DND-41 (cell line): ENCODE results near the gene GLYATL3.
"Not testable (repeated sequence)": the region's sequence is repeated elsewhere in the genome, so short reads cannot be mapped to it uniquely, and the experiment has no call there.

Experiments used
- ATAC-seq: fragments of 200-7000 bp; cut with Tn5 transposase; 3 replicates; pipeline ENCODE4 v1.9.1; 2021; ENCODE audit warnings: low read depth; ENCODE audit not compliant: insufficient read depth
- DNase-seq: peaks from one replicate; pipeline ENCODE4 v3.0.0-alpha.2; 2020
- H2AFZ ChIP-seq: 2 replicates; pipeline ENCODE4 v1.6.0; 2012; ENCODE audit warnings: low read depth, low read length
- H3K27ac ChIP-seq: 2 replicates; pipeline ENCODE4 v1.5.1; 2012; ENCODE audit warnings: low read length, inconsistent platforms
- H3K27me3 ChIP-seq: fragments of 200-600 bp; sonication (generic); 2 replicates; pipeline ENCODE4 v1.6.0; 2012; ENCODE audit warnings: low read length, mild to moderate bottlenecking, inconsistent platforms; ENCODE audit not compliant: insufficient read depth, poor library complexity
- H3K36me3 ChIP-seq: 2 replicates; pipeline ENCODE4 v1.5.1; 2012; ENCODE audit warnings: low read length, inconsistent platforms; ENCODE audit not compliant: insufficient read depth
- H3K4me1 ChIP-seq: 2 replicates; pipeline ENCODE4 v1.5.1; 2012; ENCODE audit warnings: mild to moderate bottlenecking, low read length; ENCODE audit not compliant: insufficient read depth
- H3K4me2 ChIP-seq: 2 replicates; pipeline ENCODE4 v1.6.0; 2012; ENCODE audit warnings: mild to moderate bottlenecking, moderate library complexity, low read length, inconsistent platforms; ENCODE audit not compliant: insufficient read depth
- H3K4me3 ChIP-seq, 2 experiments: fragments of 200-600 bp in 1 of 2; shearing (Covaris generic) in 1 of 2; 2 replicates each; pipeline ENCODE4 v1.5.1; 2012 to 2016; ENCODE audit warnings: inconsistent platforms in 2 of 2, low read length in 2 of 2, mild to moderate bottlenecking in 2 of 2, low read depth in 1 of 2, moderate library complexity in 1 of 2
- H3K79me2 ChIP-seq: 2 replicates; pipeline ENCODE4 v1.6.0; 2012; ENCODE audit warnings: low read length, inconsistent platforms; ENCODE audit not compliant: insufficient read depth
- H3K9ac ChIP-seq: 2 replicates; pipeline ENCODE4 v1.6.0; 2012; ENCODE audit warnings: low read depth, mild to moderate bottlenecking, inconsistent platforms, low read length, moderate library complexity
- H3K9me3 ChIP-seq: 2 replicates; pipeline ENCODE4 v1.5.1; 2012; ENCODE audit warnings: low read length, moderate library complexity, mild to moderate bottlenecking, inconsistent platforms; ENCODE audit not compliant: insufficient read depth, severe bottlenecking
- H4K20me1 ChIP-seq: 2 replicates; pipeline ENCODE4 v1.6.0; 2012; ENCODE audit warnings: low read length; ENCODE audit not compliant: insufficient read depth
- EZH2 ChIP-seq: IDR thresholded peaks from 3 replicates; pipeline ENCODE4 v1.6.1; 2012; ENCODE audit warnings: borderline replicate concordance, low read depth, mild to moderate bottlenecking, moderate library complexity, low read length, inconsistent platforms; ENCODE audit not compliant: severe bottlenecking
- TF ChIP-seq, protein P1 (sequence below): IDR thresholded peaks from 2 replicates; pipeline ENCODE4 v1.5.1; 2012; ENCODE audit warnings: borderline replicate concordance, low read length, moderate library complexity, mild to moderate bottlenecking; ENCODE audit not compliant: poor library complexity, severe bottlenecking; ENCODE audit errors: extremely low read depth

The GLYATL3 gene

GRCh38 chr6:49479308-49479970, 20.3 kb upstream of the GLYATL3 start:
- Histone ChIP-seq H3K9ac (no peak overlapping the region), H3K79me2 (no peaks in the 10 kb centered on the region), H3K27ac (no peak overlapping the region), H4K20me1 (no peaks in the 10 kb centered on the region), H3K4me2 (no peak overlapping the region), H3K36me3 (peaks cover 32% of the 10 kb centered on the region), H2AFZ (no peak overlapping the region), H3K9me3 (no peaks in the 10 kb centered on the region), H3K27me3 (no peaks in the 10 kb centered on the region), H3K4me3 (no peak overlapping the region), H3K4me1 (no peaks in the 10 kb centered on the region)
- no peak for DNase-seq
- no peak for TF ChIP-seq EZH2
- TF ChIP-seq, protein P1, sequence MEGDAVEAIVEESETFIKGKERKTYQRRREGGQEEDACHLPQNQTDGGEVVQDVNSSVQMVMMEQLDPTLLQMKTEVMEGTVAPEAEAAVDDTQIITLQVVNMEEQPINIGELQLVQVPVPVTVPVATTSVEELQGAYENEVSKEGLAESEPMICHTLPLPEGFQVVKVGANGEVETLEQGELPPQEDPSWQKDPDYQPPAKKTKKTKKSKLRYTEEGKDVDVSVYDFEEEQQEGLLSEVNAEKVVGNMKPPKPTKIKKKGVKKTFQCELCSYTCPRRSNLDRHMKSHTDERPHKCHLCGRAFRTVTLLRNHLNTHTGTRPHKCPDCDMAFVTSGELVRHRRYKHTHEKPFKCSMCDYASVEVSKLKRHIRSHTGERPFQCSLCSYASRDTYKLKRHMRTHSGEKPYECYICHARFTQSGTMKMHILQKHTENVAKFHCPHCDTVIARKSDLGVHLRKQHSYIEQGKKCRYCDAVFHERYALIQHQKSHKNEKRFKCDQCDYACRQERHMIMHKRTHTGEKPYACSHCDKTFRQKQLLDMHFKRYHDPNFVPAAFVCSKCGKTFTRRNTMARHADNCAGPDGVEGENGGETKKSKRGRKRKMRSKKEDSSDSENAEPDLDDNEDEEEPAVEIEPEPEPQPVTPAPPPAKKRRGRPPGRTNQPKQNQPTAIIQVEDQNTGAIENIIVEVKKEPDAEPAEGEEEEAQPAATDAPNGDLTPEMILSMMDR, result no peak
- no peak for ATAC-seq

GRCh38 chr6:49481846-49482245, 17.9 kb upstream of the GLYATL3 start:
- H3K9ac ChIP-seq, DNase-seq, H3K27ac ChIP-seq, H3K4me2 ChIP-seq, ATAC-seq, H3K4me1 ChIP-seq, H4K20me1 ChIP-seq, H3K9me3 ChIP-seq, H3K79me2 ChIP-seq, H3K27me3 ChIP-seq, H3K4me3 ChIP-seq, H2AFZ ChIP-seq: not testable (repeated sequence)
- peaks cover 46% of the 10 kb centered on the region for H3K36me3 ChIP-seq

GRCh38 chr6:49483380-49483779, 16.3 kb upstream of the GLYATL3 start:
- H3K4me3 ChIP-seq, H3K27me3 ChIP-seq, H3K79me2 ChIP-seq, H3K9ac ChIP-seq, H3K4me1 ChIP-seq, H4K20me1 ChIP-seq, H3K27ac ChIP-seq, DNase-seq, ATAC-seq, H2AFZ ChIP-seq, H3K4me2 ChIP-seq, H3K9me3 ChIP-seq: not testable (repeated sequence)
- peaks cover 56% of the 10 kb centered on the region for H3K36me3 ChIP-seq

- Histone ChIP-seq H4K20me1 (no peaks in the 10 kb centered on the region), H3K4me1 (no peaks in the 10 kb centered on the region), H3K27ac (no peak overlapping the region), H3K9ac (no peak overlapping the region), H3K36me3 (peaks cover 75% of the 10 kb centered on the region), H3K27me3 (no peaks in the 10 kb centered on the region), H3K4me3 (no peak overlapping the region), H3K4me2 (no peak overlapping the region), H2AFZ (no peak overlapping the region), H3K9me3 (no peaks in the 10 kb centered on the region), H3K79me2 (no peaks in the 10 kb centered on the region)
- TF ChIP-seq, protein P1, result no peak
- TF ChIP-seq EZH2, result no peak
- DNase-seq (no peak), ATAC-seq (no peak)
Measured at GRCh38 chr6:49490633-49491032, 9.1 kb upstream of the GLYATL3 start.
